GM23338 (cell line): ENCODE data around the gene PDE2A.

ENCODE experiments used
- CREB1 ChIP-seq: fragments of 250-450 bp; sonication (Bioruptor Pico); IDR thresholded peaks from 2 replicates; pipeline ENCODE4 v1.5.0; 2020; ENCODE audit warnings: low read depth, mild to moderate bottlenecking, moderate library complexity
- CTCF ChIP-seq, 2 experiments: fragments of 200-600 bp in 1 of 2; sonication (generic) in 1 of 2; conservative IDR thresholded peaks; 2 replicates each; pipeline versions ENCODE4 v1.5.1 to v1.6.1; 2016 to 2017; ENCODE audit warnings: antibody characterized with exemption in 2 of 2, low read depth in 2 of 2, mild to moderate bottlenecking in 2 of 2, moderate library complexity in 1 of 2
- EZH2 ChIP-seq: fragments of 200-600 bp; sonication (generic); IDR thresholded peaks from one replicate; pipeline ENCODE4 v1.8.0; 2017; ENCODE audit warnings: antibody characterized with exemption, mild to moderate bottlenecking, low read depth; ENCODE audit not compliant: unreplicated experiment
- EZH2phosphoT487 ChIP-seq: fragments of 200-600 bp; sonication (generic); IDR thresholded peaks from one replicate; pipeline ENCODE4 v1.8.1; 2018; ENCODE audit warnings: antibody characterized with exemption; ENCODE audit not compliant: unreplicated experiment
- JUNB ChIP-seq: IDR thresholded peaks from one replicate; pipeline ENCODE4 v1.6.1; 2016; ENCODE audit warnings: antibody characterized with exemption; ENCODE audit not compliant: unreplicated experiment
- NANOG ChIP-seq: IDR thresholded peaks from 2 replicates; pipeline ENCODE4 v1.6.1; 2016; ENCODE audit warnings: antibody characterized with exemption, borderline replicate concordance
- POLR2AphosphoS5 ChIP-seq: IDR thresholded peaks from 2 replicates; pipeline ENCODE4 v1.6.1; 2016; ENCODE audit warnings: antibody characterized with exemption, low read depth
- REST ChIP-seq: IDR thresholded peaks from one replicate; pipeline ENCODE4 v1.6.1; 2018; ENCODE audit warnings: antibody characterized with exemption; ENCODE audit not compliant: unreplicated experiment
- STAT1 ChIP-seq: IDR thresholded peaks from one replicate; pipeline ENCODE4 v1.6.1; 2016; ENCODE audit warnings: antibody characterized with exemption; ENCODE audit not compliant: unreplicated experiment
- ZNF462 ChIP-seq: fragments of 250-450 bp; sonication (Bioruptor Pico); IDR thresholded peaks from 2 replicates; pipeline ENCODE4 v1.5.0; 2020; ENCODE audit warnings: mild to moderate bottlenecking, moderate library complexity
- TF ChIP-seq, protein P1 (sequence below): IDR thresholded peaks from 2 replicates; pipeline ENCODE4 v1.6.1; 2016; ENCODE audit warnings: antibody characterized with exemption

- no peak for TF ChIP-seq CTCF (conservative IDR thresholded peaks at IDR 0.05; ENCODE audit: low read depth in 2 of 2)
- TF ChIP-seq EZH2phosphoT487: no peak
- no peak for TF ChIP-seq EZH2
- TF ChIP-seq, protein P1, sequence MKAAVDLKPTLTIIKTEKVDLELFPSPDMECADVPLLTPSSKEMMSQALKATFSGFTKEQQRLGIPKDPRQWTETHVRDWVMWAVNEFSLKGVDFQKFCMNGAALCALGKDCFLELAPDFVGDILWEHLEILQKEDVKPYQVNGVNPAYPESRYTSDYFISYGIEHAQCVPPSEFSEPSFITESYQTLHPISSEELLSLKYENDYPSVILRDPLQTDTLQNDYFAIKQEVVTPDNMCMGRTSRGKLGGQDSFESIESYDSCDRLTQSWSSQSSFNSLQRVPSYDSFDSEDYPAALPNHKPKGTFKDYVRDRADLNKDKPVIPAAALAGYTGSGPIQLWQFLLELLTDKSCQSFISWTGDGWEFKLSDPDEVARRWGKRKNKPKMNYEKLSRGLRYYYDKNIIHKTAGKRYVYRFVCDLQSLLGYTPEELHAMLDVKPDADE: no peak
- TF ChIP-seq REST: no peak
- no peak for TF ChIP-seq POLR2AphosphoS5
- no peak for TF ChIP-seq CREB1
- TF ChIP-seq NANOG: no peak
- no peak for TF ChIP-seq JUNB
- TF ChIP-seq ZNF462: no peak
- no peak for TF ChIP-seq STAT1
These were observed 37.0 kb downstream of the PDE2A start for GRCh38 chr11:72637198-72637597.
